NOMO-1 (cell line): ENCODE measurements around the gene NISCH.

Source experiments
- DNase-seq, 2 experiments: peaks; one replicate each; lab custom pipeline; 2025; ENCODE audit not compliant: unreplicated experiment in 2 of 2; lab: John Stamatoyannopoulos, UW

The NISCH gene

GRCh38 chr3:52470920-52471319 is 15.5 kb downstream of the NISCH start:
- DNase-seq: no peak

GRCh38 chr3:52471371-52472238 is 16.2 kb downstream of the NISCH start:
- peak; percentile 21 to 54 for DNase-seq

GRCh38 chr3:52472239-52473000 is 17.0 kb downstream of the NISCH start:
- DNase-seq: no peak

- DNase-seq: no peak
Measured at GRCh38 chr3:52473026-52473425, 17.6 kb downstream of the NISCH start.

GRCh38 chr3:52477076-52477795 is 21.8 kb downstream of the NISCH start:
- no peak for DNase-seq

GRCh38 chr3:52477796-52478095 is 22.3 kb downstream of the NISCH start:
- no peak for DNase-seq

- no peak for DNase-seq
Measured at GRCh38 chr3:52479037-52479876, 23.9 kb downstream of the NISCH start.

GRCh38 chr3:52479877-52480575 is 24.6 kb downstream of the NISCH start:
- no peak for DNase-seq

- DNase-seq: no peak
Measured at GRCh38 chr3:52480768-52481715, 25.6 kb downstream of the NISCH start.

GRCh38 chr3:52481819-52482521 is 26.6 kb downstream of the NISCH start:
- no peak for DNase-seq

GRCh38 chr3:52483081-52483480 is 27.7 kb downstream of the NISCH start:
- no peak for DNase-seq

GRCh38 chr3:52483577-52484381 is 28.4 kb downstream of the NISCH start:
- no peak for DNase-seq

- DNase-seq: no peak
Measured at GRCh38 chr3:52484680-52485461, 29.5 kb downstream of the NISCH start.

- DNase-seq: no peak
Measured at GRCh38 chr3:52487050-52487787, 31.8 kb downstream of the NISCH start.

- no peak for DNase-seq
Measured at GRCh38 chr3:52487788-52488691, 32.6 kb downstream of the NISCH start.
